C4-2B (cell line): Measurements from ENCODE around the gene EPHA1.

Source experiments
- ZFX ChIP-seq: fragments of 450-650 bp; IDR thresholded peaks from 2 replicates; pipeline ENCODE4 v1.6.1; 2017
- TF ChIP-seq, protein P1 (sequence below): fragments of 450-650 bp; conservative IDR thresholded peaks from 2 replicates; pipeline ENCODE4 v1.5.1; 2017; ENCODE audit warnings: mild to moderate bottlenecking

DNA sequence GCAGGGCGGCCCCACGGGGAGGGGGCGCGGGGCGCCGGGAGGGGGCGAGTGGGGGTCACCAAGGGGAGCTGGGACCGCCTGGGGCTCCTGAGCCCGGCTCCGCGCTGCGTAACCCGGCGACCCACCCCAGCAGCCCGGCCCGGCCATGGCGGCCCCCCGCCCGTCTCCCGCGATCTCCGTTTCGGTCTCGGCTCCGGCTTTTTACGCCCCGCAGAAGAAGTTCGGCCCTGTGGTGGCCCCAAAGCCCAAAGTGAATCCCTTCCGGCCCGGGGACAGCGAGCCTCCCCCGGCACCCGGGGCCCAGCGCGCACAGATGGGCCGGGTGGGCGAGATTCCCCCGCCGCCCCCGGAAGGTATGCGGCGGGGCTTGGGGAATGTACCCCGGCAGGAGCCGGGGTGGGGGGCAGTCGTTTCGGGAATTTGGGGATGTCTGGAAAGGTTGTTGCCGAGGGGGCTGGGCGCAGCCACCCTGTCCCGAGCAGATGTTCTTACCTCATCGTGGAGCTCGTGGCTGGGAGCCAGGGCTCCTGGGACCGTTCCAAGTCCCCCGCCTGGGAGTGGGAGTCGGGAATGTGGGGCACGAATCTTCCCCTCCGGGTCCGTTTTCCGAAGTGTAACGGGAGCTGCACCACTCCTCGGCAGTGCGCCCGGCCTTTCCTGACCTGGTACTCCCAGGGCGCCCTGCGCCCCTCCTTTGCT, 27.1 kb downstream of the EPHA1 start:
- TF ChIP-seq, protein P1, sequence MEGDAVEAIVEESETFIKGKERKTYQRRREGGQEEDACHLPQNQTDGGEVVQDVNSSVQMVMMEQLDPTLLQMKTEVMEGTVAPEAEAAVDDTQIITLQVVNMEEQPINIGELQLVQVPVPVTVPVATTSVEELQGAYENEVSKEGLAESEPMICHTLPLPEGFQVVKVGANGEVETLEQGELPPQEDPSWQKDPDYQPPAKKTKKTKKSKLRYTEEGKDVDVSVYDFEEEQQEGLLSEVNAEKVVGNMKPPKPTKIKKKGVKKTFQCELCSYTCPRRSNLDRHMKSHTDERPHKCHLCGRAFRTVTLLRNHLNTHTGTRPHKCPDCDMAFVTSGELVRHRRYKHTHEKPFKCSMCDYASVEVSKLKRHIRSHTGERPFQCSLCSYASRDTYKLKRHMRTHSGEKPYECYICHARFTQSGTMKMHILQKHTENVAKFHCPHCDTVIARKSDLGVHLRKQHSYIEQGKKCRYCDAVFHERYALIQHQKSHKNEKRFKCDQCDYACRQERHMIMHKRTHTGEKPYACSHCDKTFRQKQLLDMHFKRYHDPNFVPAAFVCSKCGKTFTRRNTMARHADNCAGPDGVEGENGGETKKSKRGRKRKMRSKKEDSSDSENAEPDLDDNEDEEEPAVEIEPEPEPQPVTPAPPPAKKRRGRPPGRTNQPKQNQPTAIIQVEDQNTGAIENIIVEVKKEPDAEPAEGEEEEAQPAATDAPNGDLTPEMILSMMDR: no peak
- TF ChIP-seq ZFX: peak; percentile 51; the same call in 1 of the 2 replicates
